HCT116 (cell line): ENCODE measurements around the gene SEPTIN12. TPM values are rescaled to one million over a fixed set of nuclear protein-coding genes. Genes with fewer than 3 reads are reported as not detected.

Experiments
- ATAC-seq: fragments of 200-7000 bp; cut with Tn5 transposase; 2 replicates; pipeline ENCODE4 v1.9.1; 2020; ENCODE audit warnings: mild to moderate bottlenecking, moderate library complexity
- BruUV-seq: library from RNA; stranded (reverse); fragments of 400-500 nt; replicated peaks from 2 replicates; lab custom pipeline; 2021; lab: Mats Ljungman, UMichigan
- CTCF ChIA-PET: fragments of 300-600 bp; sonication (Branson Sonifier 250); formaldehyde crosslinking; loops from one replicate; lab custom pipeline; 2021; ENCODE audit warnings: antibody characterized with exemption; lab: Charles Lee
- POLR2A ChIA-PET: fragments of 300-600, 350-600 bp; sonication (Branson Sonifier 250); formaldehyde crosslinking; loops from one replicate; lab custom pipeline; 2021; ENCODE audit warnings: antibody characterized with exemption; lab: Charles Lee
- RAD21 ChIA-PET, 2 experiments: fragments of 300-600 bp; sonication (Branson Sonifier 250); formaldehyde crosslinking; loops; one replicate each; lab custom pipeline; 2023; ENCODE audit warnings: low total read pairs in 2 of 2; ENCODE audit not compliant: uncharacterized antibody in 2 of 2, unreplicated experiment in 2 of 2, low non-redundant PET in 1 of 2; lab: Charles Lee
- DNase-seq: peaks from one replicate; pipeline ENCODE4 v3.0.0-alpha.2; 2010; ENCODE audit warnings: low read depth, low spot score
- H2AFZ ChIP-seq: fragments of 200-600 bp; shearing (Covaris generic), sonication (generic); 2 replicates; pipeline ENCODE4 v1.6.1; 2017; ENCODE audit warnings: low read depth, mixed run types, mixed read lengths, antibody characterized with exemption, low read length; ENCODE audit not compliant: poor library complexity, severe bottlenecking
- H3K27ac ChIP-seq: 2 replicates; pipeline ENCODE4 v1.5.1; 2012; ENCODE audit warnings: low read depth, low read length
- H3K27me3 ChIP-seq: fragments of 200-600 bp; sonication (generic); 2 replicates; pipeline ENCODE4 v1.6.1; 2016; ENCODE audit warnings: mixed run types, low read length, mixed read lengths; ENCODE audit not compliant: insufficient read depth
- H3K36me3 ChIP-seq, 2 experiments: fragments of 200-500 bp in 1 of 2; fragments of 200-600 bp in 1 of 2; sonication (Bioruptor generic) in 1 of 2; sonication (generic) in 1 of 2; 2 replicates each; pipeline versions ENCODE4 v1.5.1 to v1.6.1; 2014 to 2016; ENCODE audit warnings: low read length in 2 of 2, inconsistent platforms in 1 of 2, mixed read lengths in 1 of 2, mixed run types in 1 of 2; ENCODE audit not compliant: insufficient read depth in 2 of 2, control insufficient read depth in 1 of 2
- H3K4me1 ChIP-seq, 2 experiments: fragments of 200-600 bp in 1 of 2; sonication (generic) in 1 of 2; 2 replicates each; pipeline versions ENCODE4 v1.5.1 to v1.6.1; 2012 to 2017; ENCODE audit warnings: low read length in 2 of 2, inconsistent platforms in 1 of 2, mild to moderate bottlenecking in 1 of 2, mixed read lengths in 1 of 2, mixed run types in 1 of 2, moderate library complexity in 1 of 2; ENCODE audit not compliant: insufficient read depth in 2 of 2, control insufficient read depth in 1 of 2
- H3K4me2 ChIP-seq: fragments of 200-600 bp; sonication (generic); 2 replicates; pipeline ENCODE4 v1.6.1; 2017; ENCODE audit warnings: mixed run types, low read length, mixed read lengths
- H3K4me3 ChIP-seq, 2 experiments: fragments of 200-600 bp in 1 of 2; sonication (generic) in 1 of 2; replicated peaks in 1 of 2; 2 replicates each; pipeline ENCODE4 v1.5.1; 2011 to 2016; ENCODE audit warnings: low read length in 2 of 2, control low read depth in 1 of 2, low read depth in 1 of 2, mild to moderate bottlenecking in 1 of 2, mixed read lengths in 1 of 2, mixed run types in 1 of 2
- H3K79me2 ChIP-seq: fragments of 200-600 bp; sonication (generic); 2 replicates; pipeline ENCODE4 v1.6.1; 2017; ENCODE audit warnings: mild to moderate bottlenecking, mixed run types, low read length, moderate library complexity, mixed read lengths; ENCODE audit not compliant: insufficient read depth
- H3K9ac ChIP-seq: fragments of 200-600 bp; sonication (generic); 2 replicates; pipeline ENCODE4 v1.6.1; 2016; ENCODE audit warnings: low read length, mixed read lengths
- H3K9me2 ChIP-seq: fragments of 200-600 bp; sonication (generic), shearing (Covaris generic); 2 replicates; pipeline ENCODE4 v1.6.1; 2017; ENCODE audit warnings: mixed run types, mild to moderate bottlenecking, moderate library complexity; ENCODE audit not compliant: insufficient read depth
- H3K9me3 ChIP-seq, 2 experiments: fragments of 200-500 bp in 1 of 2; fragments of 200-600 bp in 1 of 2; sonication (Bioruptor generic) in 1 of 2; sonication (generic) in 1 of 2; 2 replicates each; pipeline ENCODE4 v1.6.1; 2014 to 2017; ENCODE audit warnings: low read length in 2 of 2, mixed read lengths in 2 of 2, inconsistent platforms in 1 of 2, low read depth in 1 of 2, mild to moderate bottlenecking in 1 of 2, mixed run types in 1 of 2, moderate library complexity in 1 of 2; ENCODE audit not compliant: control insufficient read depth in 1 of 2, insufficient read depth in 1 of 2
- H4K20me1 ChIP-seq: fragments of 200-600 bp; sonication (generic), shearing (Covaris generic); 2 replicates; pipeline ENCODE4 v1.6.1; 2017; ENCODE audit warnings: mixed run types, mild to moderate bottlenecking, moderate library complexity; ENCODE audit not compliant: insufficient read depth
- CEBPB ChIP-seq: IDR thresholded peaks from 2 replicates; pipeline ENCODE4 v1.6.1; 2012; ENCODE audit warnings: low read depth
- CTCF ChIP-seq, 3 experiments: fragments of 200-600 bp in 1 of 3; sonication (generic) in 1 of 3; IDR thresholded peaks in 2 of 3; conservative IDR thresholded peaks in 1 of 3; 2 replicates each; pipeline ENCODE4 v1.5.1; 2012 to 2017; ENCODE audit warnings: low read depth in 2 of 3, low read length in 2 of 3, antibody characterized with exemption in 1 of 3, borderline replicate concordance in 1 of 3, control low read depth in 1 of 3, mild to moderate bottlenecking in 1 of 3, mixed read lengths in 1 of 3, mixed run types in 1 of 3, moderate library complexity in 1 of 3; ENCODE audit not compliant: insufficient read depth in 1 of 3
- ELF1 ChIP-seq: IDR thresholded peaks from 2 replicates; pipeline ENCODE4 v1.6.1; 2012; ENCODE audit warnings: low read depth, borderline replicate concordance
- EZH2phosphoT487 ChIP-seq: fragments of 200-600 bp; IDR thresholded peaks from 2 replicates; pipeline ENCODE4 v1.6.1; 2018; ENCODE audit warnings: antibody characterized with exemption, borderline replicate concordance
- FOSL1 ChIP-seq: IDR thresholded peaks from 2 replicates; pipeline ENCODE4 v1.6.1; 2012; ENCODE audit warnings: low read depth
- JUND ChIP-seq: IDR thresholded peaks from 2 replicates; pipeline ENCODE4 v1.6.1; 2012
- POLR2A ChIP-seq: IDR thresholded peaks from 2 replicates; pipeline ENCODE4 v1.7.0; 2011; ENCODE audit warnings: borderline replicate concordance; ENCODE audit not compliant: insufficient read depth, insufficient read length; ENCODE audit errors: extremely low read depth
- POLR2AphosphoS5 ChIP-seq: IDR thresholded peaks from 2 replicates; pipeline ENCODE4 v1.6.1; 2011; ENCODE audit warnings: mild to moderate bottlenecking, low read depth, low read length, moderate library complexity
- SP1 ChIP-seq: IDR thresholded peaks from 2 replicates; pipeline ENCODE4 v1.6.1; 2012; ENCODE audit warnings: low read depth
- SRF ChIP-seq: IDR thresholded peaks from 2 replicates; pipeline ENCODE4 v1.6.1; 2012; ENCODE audit warnings: low read depth
- YY1 ChIP-seq: IDR thresholded peaks from 2 replicates; pipeline ENCODE4 v1.6.1; 2011; ENCODE audit warnings: low read length, low read depth, moderate library complexity, mild to moderate bottlenecking; ENCODE audit not compliant: insufficient replicate concordance; ENCODE audit errors: extremely low read depth
- ZBTB33 ChIP-seq: IDR thresholded peaks from 2 replicates; pipeline ENCODE4 v1.6.1; 2011; ENCODE audit warnings: mild to moderate bottlenecking, low read length, moderate library complexity; ENCODE audit not compliant: insufficient replicate concordance; ENCODE audit errors: extremely low read depth
- ZNF274 ChIP-seq: fragments of 200-500 bp; sonication (Bioruptor generic); IDR thresholded peaks from 2 replicates; pipeline ENCODE4 v1.6.1; 2014; ENCODE audit warnings: mild to moderate bottlenecking, low read depth, low read length, inconsistent platforms
- intact Hi-C: fragments of 100-400 bp; cut with micrococcal nuclease; formaldehyde crosslinking; loops from 2 replicates; pipeline ENCODE4 v1.10.0; 2022
- total RNA-seq: library from RNA; stranded (reverse); gene quantifications from one replicate; pipeline ENCODE4 v1.2.1, GENCODE V29; 2021; ENCODE audit not compliant: unreplicated experiment

Gene SEPTIN12
- total RNA-seq, 1 experiment from 2014 or later: not detected

- Histone ChIP-seq H3K79me2 (no peaks in the 10 kb centered on the region), H3K4me1 (no peaks in the 10 kb centered on the region), H3K36me3 (peaks cover 28 to 29% of the 10 kb centered on the region in 2 experiments), H3K4me3 (no peak overlapping the region), H2AFZ (no peak overlapping the region), H3K9ac (no peak overlapping the region), H3K9me2 (no peaks in the 10 kb centered on the region), H3K27ac (no peak overlapping the region), H3K4me2 (no peak overlapping the region), H3K9me3 (no peaks in the 10 kb centered on the region), H4K20me1 (no peaks in the 10 kb centered on the region), H3K27me3 (no peaks in the 10 kb centered on the region)
- BruUV-seq: no TSS peak
- CTCF ChIA-PET: no interaction called here
- RAD21 ChIA-PET: no interaction called here
- DNase-seq (no peak), ATAC-seq (no peak)
- POLR2A ChIA-PET: no interaction called here
- TF ChIP-seq POLR2AphosphoS5 (no peak), ELF1 (no peak), EZH2phosphoT487 (no peak), ZBTB33 (no peak), FOSL1 (no peak), JUND (no peak), ZNF274 (no peak), SRF (no peak), SP1 (no peak), YY1 (no peak), POLR2A (no peak), CTCF (IDR thresholded peaks at IDR 0.05 in 2 of 3, conservative IDR thresholded peaks at IDR 0.05 in 1 of 3; ENCODE audit: borderline replicate concordance in 1 of 3, insufficient read depth in 1 of 3, low read depth in 2 of 3, low read length in 2 of 3) (no peak), CEBPB (no peak)
- intact Hi-C loops: no loop called here
These were observed 25.3 kb upstream of the SEPTIN12 start for GRCh38 chr16:4813251-4814003.
